Activated naive CD8-positive, alpha-beta T cell treated with anti-CD3 and anti-CD28 coated beads, Interleukin-2, amount 10 ng/mL, durations not matched to agents 7 days and 5 days (primary cell): ENCODE results near the gene ZCCHC14. TPM values are rescaled to one million over a fixed set of nuclear protein-coding genes. Genes with fewer than 3 reads are reported as not detected.

Source experiments
- ATAC-seq: fragments of 150-1000 bp; cut with Tn5 transposase; one replicate; pipeline ENCODE4 v1.10.0; 2021; ENCODE audit warnings: low read depth, moderate library complexity
- POLR2A ChIA-PET: fragments of 350-600 bp; sonication (Branson Sonifier 250); formaldehyde crosslinking; loops from one replicate; lab custom pipeline; 2021; ENCODE audit warnings: antibody characterized with exemption; lab: Charles Lee
- DNase-seq: peaks from one replicate; pipeline ENCODE4 v3.0.0; 2021
- H3K27ac Mint-ChIP-seq: one replicate; pipeline ENCODE4 v1.8.0; 2022; ENCODE audit warnings: mild to moderate bottlenecking, mixed read lengths
- H3K27me3 Mint-ChIP-seq: one replicate; pipeline ENCODE4 v1.8.0; 2022; ENCODE audit warnings: mild to moderate bottlenecking, moderate library complexity, mixed read lengths
- H3K36me3 Mint-ChIP-seq: one replicate; pipeline ENCODE4 v1.8.0; 2021; ENCODE audit warnings: mild to moderate bottlenecking, mixed read lengths
- H3K4me1 Mint-ChIP-seq: one replicate; pipeline ENCODE4 v1.8.0; 2021; ENCODE audit warnings: mixed read lengths
- H3K4me3 Mint-ChIP-seq: one replicate; pipeline ENCODE4 v1.8.0; 2022; ENCODE audit warnings: mild to moderate bottlenecking, moderate library complexity, mixed read lengths
- H3K9me3 Mint-ChIP-seq: one replicate; pipeline ENCODE4 v1.8.0; 2021; ENCODE audit warnings: mixed read lengths
- total RNA-seq, 2 experiments: library from RNA; stranded (reverse); gene quantifications; one replicate each; pipeline ENCODE4 v1.2.3, GENCODE V29; 2021

The ZCCHC14 gene
- 1 to 10 TPM; 6.6 to 7.7 TPM for total RNA-seq

GRCh38 chr16:87492721-87493607 lies at the start of gene ZCCHC14:
Gene ZCCHC14, minus strand, starts transcription at chr16:87493024. Its CDS starts 786 bp downstream, at chr16:87492238.
- peak; percentile 97 for DNase-seq
- Mint-ChIP-seq H3K27me3 (peaks cover 56% of the 10 kb centered on the region), H3K4me1 (peaks cover 27% of the 10 kb centered on the region), H3K4me3 (peak within 1 kb of the TSS; percentile 85), H3K9me3 (no peaks in the 10 kb centered on the region), H3K27ac (peak within 1 kb of the TSS; percentile 67), H3K36me3 (no peaks in the 10 kb centered on the region)
- POLR2A ChIA-PET, result no interaction called here
- ATAC-seq, result peak; percentile 97

- ATAC-seq, result no peak
- Mint-ChIP-seq H3K4me3 (no peak overlapping the region), H3K36me3 (no peaks in the 10 kb centered on the region)
Observed at GRCh38 chr16:87541872-87542234, 49.0 kb upstream of the ZCCHC14 start.

GRCh38 chr16:87541147-87541871 lies 48.5 kb upstream of the ZCCHC14 start:
- DNase-seq (no peak), ATAC-seq (no peak)
- Mint-ChIP-seq H3K36me3 (no peaks in the 10 kb centered on the region), H3K27me3 (peaks cover 34% of the 10 kb centered on the region), H3K27ac (no peak overlapping the region), H3K9me3 (peaks cover 10% of the 10 kb centered on the region), H3K4me1 (peaks cover 3% of the 10 kb centered on the region), H3K4me3 (no peak overlapping the region)
- POLR2A ChIA-PET, result no interaction called here

More at GRCh38 chr16:87541872-87542234, 49.0 kb upstream of the ZCCHC14 start:
- Mint-ChIP-seq H3K27ac (no peak overlapping the region), H3K27me3 (peaks cover 34% of the 10 kb centered on the region), H3K4me1 (peaks cover 3% of the 10 kb centered on the region), H3K9me3 (peaks cover 12% of the 10 kb centered on the region)
- POLR2A ChIA-PET, result no interaction called here
- DNase-seq, result no peak

GRCh38 chr16:87540897-87541146 lies 48.0 kb upstream of the ZCCHC14 start:
- Mint-ChIP-seq H3K4me1 (peaks cover 3% of the 10 kb centered on the region), H3K9me3 (peaks cover 12% of the 10 kb centered on the region), H3K27me3 (peaks cover 37% of the 10 kb centered on the region), H3K4me3 (no peak overlapping the region), H3K27ac (no peak overlapping the region), H3K36me3 (no peaks in the 10 kb centered on the region)
- POLR2A ChIA-PET, result no interaction called here
- ATAC-seq (no peak), DNase-seq (no peak)

- H3K27ac Mint-ChIP-seq, result no peak overlapping the region
- ATAC-seq (no peak), DNase-seq (no peak)
- H3K27me3 Mint-ChIP-seq, result peaks cover 37% of the 10 kb centered on the region
- no peaks in the 10 kb centered on the region for H3K36me3 Mint-ChIP-seq
- H3K9me3 Mint-ChIP-seq, result peaks cover 13% of the 10 kb centered on the region
- POLR2A ChIA-PET, result no interaction called here
- H3K4me1 Mint-ChIP-seq, result peaks cover 3% of the 10 kb centered on the region
- H3K4me3 Mint-ChIP-seq, result no peak overlapping the region
Observed at GRCh38 chr16:87540072-87540896, 47.5 kb upstream of the ZCCHC14 start.

GRCh38 chr16:87539113-87539512 lies 46.3 kb upstream of the ZCCHC14 start:
- POLR2A ChIA-PET, result no interaction called here
- H3K36me3 Mint-ChIP-seq, result no peaks in the 10 kb centered on the region
- no peak overlapping the region for H3K4me3 Mint-ChIP-seq
- peaks cover 2% of the 10 kb centered on the region for H3K4me1 Mint-ChIP-seq
- H3K27ac Mint-ChIP-seq, result no peak overlapping the region
- peaks cover 19% of the 10 kb centered on the region for H3K9me3 Mint-ChIP-seq
- DNase-seq, result no peak
- peaks cover 35% of the 10 kb centered on the region for H3K27me3 Mint-ChIP-seq
- no peak for ATAC-seq

- no peak overlapping the region for H3K27ac Mint-ChIP-seq
- ATAC-seq (no peak), DNase-seq (no peak)
- peaks cover 19% of the 10 kb centered on the region for H3K9me3 Mint-ChIP-seq
- POLR2A ChIA-PET, result no interaction called here
- H3K27me3 Mint-ChIP-seq, result peaks cover 35% of the 10 kb centered on the region
- H3K36me3 Mint-ChIP-seq, result no peaks in the 10 kb centered on the region
- H3K4me3 Mint-ChIP-seq, result no peak overlapping the region
- H3K4me1 Mint-ChIP-seq, result no peaks in the 10 kb centered on the region
Observed at GRCh38 chr16:87538594-87538993, 45.8 kb upstream of the ZCCHC14 start.

GRCh38 chr16:87538160-87538559 lies 45.3 kb upstream of the ZCCHC14 start:
- H3K4me1 Mint-ChIP-seq, result no peaks in the 10 kb centered on the region
- no peak overlapping the region for H3K27ac Mint-ChIP-seq
- peaks cover 35% of the 10 kb centered on the region for H3K27me3 Mint-ChIP-seq
- POLR2A ChIA-PET, result no interaction called here
- no peaks in the 10 kb centered on the region for H3K36me3 Mint-ChIP-seq
- DNase-seq, result no peak
- peaks cover 23% of the 10 kb centered on the region for H3K9me3 Mint-ChIP-seq
- H3K4me3 Mint-ChIP-seq, result no peak overlapping the region
- no peak for ATAC-seq

- Mint-ChIP-seq H3K27ac (no peak overlapping the region), H3K4me1 (no peaks in the 10 kb centered on the region), H3K4me3 (no peak overlapping the region), H3K36me3 (peaks cover 2% of the 10 kb centered on the region), H3K27me3 (peaks cover 29% of the 10 kb centered on the region), H3K9me3 (peaks cover 32% of the 10 kb centered on the region)
- no peak for ATAC-seq
- DNase-seq, result no peak
- POLR2A ChIA-PET, result no interaction called here
Observed at GRCh38 chr16:87536795-87537142, 43.9 kb upstream of the ZCCHC14 start.

- peaks cover 26% of the 10 kb centered on the region for H3K27me3 Mint-ChIP-seq
- H3K4me1 Mint-ChIP-seq, result no peaks in the 10 kb centered on the region
- H3K27ac Mint-ChIP-seq, result no peak overlapping the region
- peaks cover 2% of the 10 kb centered on the region for H3K36me3 Mint-ChIP-seq
- POLR2A ChIA-PET, result no interaction called here
- H3K9me3 Mint-ChIP-seq, result peaks cover 34% of the 10 kb centered on the region
- no peak for DNase-seq
- no peak for ATAC-seq
- H3K4me3 Mint-ChIP-seq, result no peak overlapping the region
Observed at GRCh38 chr16:87535855-87536794, 43.3 kb upstream of the ZCCHC14 start.

- no peak overlapping the region for H3K4me3 Mint-ChIP-seq
- peaks cover 2% of the 10 kb centered on the region for H3K36me3 Mint-ChIP-seq
Observed at GRCh38 chr16:87535457-87535854, 42.6 kb upstream of the ZCCHC14 start.

GRCh38 chr16:87534751-87535150 lies 41.9 kb upstream of the ZCCHC14 start:
- Mint-ChIP-seq H3K4me1 (no peaks in the 10 kb centered on the region), H3K27me3 (peaks cover 18% of the 10 kb centered on the region), H3K9me3 (peaks cover 40% of the 10 kb centered on the region), H3K36me3 (peaks cover 2% of the 10 kb centered on the region), H3K27ac (no peak overlapping the region), H3K4me3 (no peak overlapping the region)
- POLR2A ChIA-PET, result no interaction called here
- DNase-seq (no peak), ATAC-seq (no peak)

More at GRCh38 chr16:87535457-87535854, 42.6 kb upstream of the ZCCHC14 start:
- Mint-ChIP-seq H3K4me1 (no peaks in the 10 kb centered on the region), H3K27ac (no peak overlapping the region), H3K27me3 (peaks cover 23% of the 10 kb centered on the region), H3K9me3 (peaks cover 37% of the 10 kb centered on the region)
- ATAC-seq, result no peak
- POLR2A ChIA-PET, result no interaction called here
- DNase-seq, result no peak
